GM12878 (cell line): ENCODE measurements around the gene MVB12B. TPM values are rescaled to one million over a fixed set of nuclear protein-coding genes. Genes with fewer than 3 reads are reported as not detected.

Experiments
- ATAC-seq: fragments of 200-7000 bp; cut with Tn5 transposase; 3 replicates; pipeline ENCODE4 v1.9.1; 2020; ENCODE audit warnings: mild to moderate bottlenecking, moderate library complexity
- BruUV-seq: library from RNA; stranded (reverse); fragments of 400-500 nt; replicated peaks from 2 replicates; lab custom pipeline; 2021; lab: Mats Ljungman, UMichigan
- CTCF ChIA-PET: fragments of 300-600 bp; sonication (Branson Sonifier 250); formaldehyde crosslinking; extraction: SDS; loops from one replicate; lab custom pipeline; 2021; ENCODE audit warnings: inconsistent platforms; lab: Yijun Ruan, JAX
- POLR2A ChIA-PET: fragments of 350-600 bp; formaldehyde crosslinking; extraction: SDS; loops from one replicate; lab custom pipeline; 2021; ENCODE audit warnings: inconsistent platforms; lab: Charles Lee
- RAD21 ChIA-PET: fragments of 300-600 bp; sonication (Branson Sonifier 250); formaldehyde crosslinking; loops from one replicate; lab custom pipeline; 2023; ENCODE audit warnings: antibody characterized with exemption; ENCODE audit not compliant: unreplicated experiment; lab: Charles Lee
- SMC1A ChIA-PET: fragments of 300-600 bp; sonication (Branson Sonifier 250); formaldehyde crosslinking; loops from one replicate; lab custom pipeline; 2023; ENCODE audit not compliant: unreplicated experiment, uncharacterized antibody; lab: Charles Lee
- DNase-seq: peaks from one replicate; pipeline ENCODE4 v3.0.0-alpha.2; 2011; ENCODE audit warnings: low read depth, low spot score
- FAIRE-seq: peaks from 3 replicates; lab custom pipeline; 2011; peaks lifted over from hg19 to GRCh38; lab: Jason Lieb, UNC
- H2AFZ ChIP-seq: 2 replicates; pipeline ENCODE4 v1.6.0; 2011; ENCODE audit warnings: low read depth, low read length, control low read depth; ENCODE audit not compliant: control insufficient read depth
- H3K27ac ChIP-seq: 2 replicates; pipeline ENCODE4 v1.5.1; 2011; ENCODE audit warnings: control low read depth; ENCODE audit not compliant: control insufficient read depth, insufficient read depth
- H3K27me3 ChIP-seq, 2 experiments: replicated peaks in 1 of 2; 2 replicates each; pipeline versions ENCODE4 v1.6.0 to v1.6.1; 2011; ENCODE audit warnings: low read length in 1 of 2; ENCODE audit not compliant: control insufficient read depth in 2 of 2, insufficient read depth in 2 of 2
- H3K36me3 ChIP-seq, 2 experiments: 2 replicates each; pipeline ENCODE4 v1.5.1; 2011; ENCODE audit warnings: low read length in 1 of 2; ENCODE audit not compliant: control insufficient read depth in 2 of 2, insufficient read depth in 2 of 2
- H3K4me1 ChIP-seq: 2 replicates; pipeline ENCODE4 v1.6.1; 2011; ENCODE audit warnings: mild to moderate bottlenecking, low read length, moderate library complexity, mixed read lengths; ENCODE audit not compliant: control insufficient read depth, insufficient read depth
- H3K4me2 ChIP-seq: 2 replicates; pipeline ENCODE4 v1.6.0; 2011; ENCODE audit warnings: control low read depth; ENCODE audit not compliant: control insufficient read depth, insufficient read depth
- H3K4me3 ChIP-seq: fragments of 200-600 bp; sonication (generic); 2 replicates; pipeline ENCODE4 v1.5.1; 2016
- H3K79me2 ChIP-seq: 2 replicates; pipeline ENCODE4 v1.6.0; 2011; ENCODE audit warnings: low read length; ENCODE audit not compliant: control insufficient read depth, insufficient read depth
- H3K9ac ChIP-seq: 2 replicates; pipeline ENCODE4 v1.8.0; 2011; ENCODE audit warnings: low read length, control low read depth, mixed read lengths; ENCODE audit not compliant: control insufficient read depth, insufficient read depth
- H3K9me3 ChIP-seq: replicated peaks from 3 replicates; pipeline ENCODE4 v1.5.1; 2011; ENCODE audit warnings: mild to moderate bottlenecking, low read length; ENCODE audit not compliant: control insufficient read depth, insufficient read depth
- H4K20me1 ChIP-seq: 2 replicates; pipeline ENCODE4 v1.6.0; 2011; ENCODE audit not compliant: control insufficient read depth, insufficient read depth
- JUND ChIP-seq: IDR thresholded peaks from 2 replicates; pipeline ENCODE4 v1.6.1; 2012; ENCODE audit warnings: low read depth, mild to moderate bottlenecking, low read length, improper control_type of control experiment, moderate library complexity
- LARP7 ChIP-seq: fragments of 450-650 bp; IDR thresholded peaks from 2 replicates; pipeline ENCODE4 v1.6.1; 2017; ENCODE audit warnings: mild to moderate bottlenecking
- SMARCA5 ChIP-seq: fragments of 450-650 bp; IDR thresholded peaks from 2 replicates; pipeline ENCODE4 v1.6.1; 2017; ENCODE audit warnings: mild to moderate bottlenecking
- WGBS: methylation state at CpG from one replicate; pipeline ENCODE4 v1.1.6; 2016; ENCODE audit warnings: low lambda C conversion rate; ENCODE audit not compliant: insufficient replicate concordance, insufficient coverage; ENCODE audit errors: missing lambda C conversion rate; 5-methylcytosine and 5-hydroxymethylcytosine counted together
- in situ Hi-C: fragments of 300-500 bp; cut with MboI; formaldehyde crosslinking; loops from 9 replicates; pipeline ENCODE4 v1.14.3; 2018; ENCODE audit warnings: mixed read lengths
- intact Hi-C: fragments of 100-400 bp; cut with micrococcal nuclease; formaldehyde crosslinking; loops from one replicate; pipeline ENCODE4 v1.14.2; 2022; ENCODE audit not compliant: unreplicated experiment
- polyA plus RNA-seq, 11 experiments: library from polyadenylated mRNA; depleted of rRNA in 4 of 11; unstranded in 6 of 11; stranded (reverse) in 5 of 11; fragments of >200 nt; fragmentation: Nextera tagmentation in 4 of 11; fragmentation: Illumina TruSeq in 1 of 11; extraction: Ambion mirVana in 4 of 11; extraction: Trizol in 1 of 11; gene quantifications; 1 replicate in 1 of 11; 2 replicates in 10 of 11; pipeline versions ENCODE4 v1.2.1 to v1.2.3, GENCODE V29; 2011 to 2016; ENCODE audit warnings: inconsistent platforms in 2 of 11, missing spikeins in 2 of 11, low read depth in 1 of 11
- total RNA-seq, 4 experiments: library from RNA; depleted of rRNA in 3 of 4; stranded (reverse); fragments of >200 nt in 3 of 4; fragmentation: Illumina TruSeq in 1 of 4; extraction: Trizol in 1 of 4; gene quantifications; 2 replicates each; pipeline versions ENCODE4 v1.2.1 to v1.2.3, GENCODE V29; 2013 to 2021
- TF ChIP-seq, protein P1 (sequence below): fragments of 450-650 bp; IDR thresholded peaks from 2 replicates; pipeline ENCODE4 v1.6.1; 2018; ENCODE audit warnings: borderline replicate concordance, mild to moderate bottlenecking; ENCODE audit not compliant: partially characterized antibody
- TF ChIP-seq, protein P2 (sequence below): IDR thresholded peaks from 2 replicates; pipeline ENCODE4 v1.6.1; 2012; ENCODE audit warnings: mild to moderate bottlenecking, low read depth, low read length
- TF ChIP-seq, protein P3 (sequence below): fragments of 450-650 bp; IDR thresholded peaks from 2 replicates; pipeline ENCODE4 v1.6.1; 2017; ENCODE audit warnings: mild to moderate bottlenecking, moderate library complexity
- TF ChIP-seq, protein P4 (sequence below): fragments of 450-650 bp; IDR thresholded peaks from 2 replicates; pipeline ENCODE4 v1.6.1; 2018; ENCODE audit warnings: mild to moderate bottlenecking, low read depth, moderate library complexity; ENCODE audit not compliant: partially characterized antibody

MVB12B gene
- total and polyA plus RNA-seq, 10 of the 15 experiments (the other 5 are each of a cell fraction or from before 2014, with no cell fraction given): 0.08 TPM; not detected in 9

DNA sequence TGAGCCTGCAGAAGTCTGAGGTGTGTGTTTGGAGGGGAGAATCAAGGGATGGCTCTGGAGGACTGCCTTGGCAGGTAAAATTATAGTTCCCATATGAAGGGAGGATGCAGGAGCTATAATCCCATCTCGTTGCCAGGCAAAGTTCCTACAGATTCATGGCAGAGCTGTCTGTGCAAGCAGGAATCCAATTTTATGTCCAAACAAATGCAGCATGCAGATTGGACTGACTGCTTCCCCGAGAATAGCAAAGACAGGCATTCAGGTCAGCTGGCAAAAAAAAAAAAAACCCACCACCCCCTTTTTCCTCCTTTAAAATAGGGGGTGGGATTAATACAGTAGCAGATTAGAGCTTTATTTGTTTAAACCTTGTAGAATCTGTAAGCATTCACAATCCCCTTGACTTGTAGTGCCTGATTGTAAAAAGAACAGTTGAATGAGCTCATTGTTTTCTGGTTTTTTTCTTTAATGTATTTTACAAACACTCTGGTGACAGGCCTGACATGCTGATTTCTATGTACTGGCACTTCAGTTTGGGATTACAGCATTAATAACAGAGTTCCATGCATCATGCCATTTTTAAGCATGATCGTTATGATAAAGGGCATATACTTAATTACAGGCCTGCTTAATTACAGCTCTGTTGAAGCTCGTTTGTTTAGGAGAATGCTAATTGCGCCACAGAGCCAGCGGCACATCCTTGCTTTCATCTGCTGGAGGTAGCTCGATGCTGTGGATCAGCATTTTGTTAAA is 145.7 kb downstream of the MVB12B start:
- FAIRE-seq (no peak), ATAC-seq (no peak), DNase-seq (no peak)
- intact Hi-C loops: loop anchor here (5.0 kb wide), 1 partner anchor 65 kb away; no protein-coding TSS in a partner anchor
- CTCF ChIA-PET: interaction anchor here (0.6 to 1.4 kb wide), 5 partner anchors 19 to 502 kb away, joined by 3 to 4 read pairs (median 3); no protein-coding TSS in a partner anchor
- Histone ChIP-seq H3K27ac (no peak overlapping the region), H3K79me2 (no peaks in the 10 kb centered on the region), H3K9ac (no peak overlapping the region), H3K4me2 (no peak overlapping the region), H2AFZ (no peak overlapping the region), H3K9me3 (no peaks in the 10 kb centered on the region; the same call in 2 of the 3 replicates), H3K27me3 (peaks cover 0 to 4% of the 10 kb centered on the region in 2 experiments; a peak in 2 of 4 replicates), H3K4me3 (no peak overlapping the region), H3K36me3 (no peaks in the 10 kb centered on the region), H4K20me1 (no peaks in the 10 kb centered on the region), H3K4me1 (peaks cover 15% of the 10 kb centered on the region)
- in situ Hi-C loops: loop anchor here (10.0 kb wide), 1 partner anchor 58 kb away; no protein-coding TSS in a partner anchor
- RAD21 ChIA-PET: interaction anchor here (0.7 to 1.1 kb wide), 2 partner anchors 19 to 140 kb away, joined by 4 read pairs; no protein-coding TSS in a partner anchor
- POLR2A ChIA-PET: interaction anchor here (0.7 kb wide), 1 partner anchor 1231 kb away, joined by 6 read pairs; no protein-coding TSS in a partner anchor
- WGBS: 56% methylated on average over 7 of the region's 7 CpGs
- no TSS peak for BruUV-seq
- SMC1A ChIA-PET: interaction anchor here (0.7 to 1.7 kb wide), 5 partner anchors 19 to 1065 kb away, joined by 3 to 5 read pairs (median 3); no protein-coding TSS in a partner anchor
- TF ChIP-seq LARP7: no peak
- TF ChIP-seq, protein P1, sequence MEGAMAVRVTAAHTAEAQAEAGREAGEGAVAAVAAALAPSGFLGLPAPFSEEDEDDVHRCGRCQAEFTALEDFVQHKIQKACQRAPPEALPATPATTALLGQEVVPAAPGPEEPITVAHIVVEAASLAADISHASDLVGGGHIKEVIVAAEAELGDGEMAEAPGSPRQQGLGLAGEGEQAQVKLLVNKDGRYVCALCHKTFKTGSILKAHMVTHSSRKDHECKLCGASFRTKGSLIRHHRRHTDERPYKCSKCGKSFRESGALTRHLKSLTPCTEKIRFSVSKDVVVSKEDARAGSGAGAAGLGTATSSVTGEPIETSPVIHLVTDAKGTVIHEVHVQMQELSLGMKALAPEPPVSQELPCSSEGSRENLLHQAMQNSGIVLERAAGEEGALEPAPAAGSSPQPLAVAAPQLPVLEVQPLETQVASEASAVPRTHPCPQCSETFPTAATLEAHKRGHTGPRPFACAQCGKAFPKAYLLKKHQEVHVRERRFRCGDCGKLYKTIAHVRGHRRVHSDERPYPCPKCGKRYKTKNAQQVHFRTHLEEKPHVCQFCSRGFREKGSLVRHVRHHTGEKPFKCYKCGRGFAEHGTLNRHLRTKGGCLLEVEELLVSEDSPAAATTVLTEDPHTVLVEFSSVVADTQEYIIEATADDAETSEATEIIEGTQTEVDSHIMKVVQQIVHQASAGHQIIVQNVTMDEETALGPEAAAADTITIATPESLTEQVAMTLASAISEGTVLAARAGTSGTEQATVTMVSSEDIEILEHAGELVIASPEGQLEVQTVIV: no peak
- TF ChIP-seq JUND: no peak
- TF ChIP-seq SMARCA5: no peak
- TF ChIP-seq, protein P2, sequence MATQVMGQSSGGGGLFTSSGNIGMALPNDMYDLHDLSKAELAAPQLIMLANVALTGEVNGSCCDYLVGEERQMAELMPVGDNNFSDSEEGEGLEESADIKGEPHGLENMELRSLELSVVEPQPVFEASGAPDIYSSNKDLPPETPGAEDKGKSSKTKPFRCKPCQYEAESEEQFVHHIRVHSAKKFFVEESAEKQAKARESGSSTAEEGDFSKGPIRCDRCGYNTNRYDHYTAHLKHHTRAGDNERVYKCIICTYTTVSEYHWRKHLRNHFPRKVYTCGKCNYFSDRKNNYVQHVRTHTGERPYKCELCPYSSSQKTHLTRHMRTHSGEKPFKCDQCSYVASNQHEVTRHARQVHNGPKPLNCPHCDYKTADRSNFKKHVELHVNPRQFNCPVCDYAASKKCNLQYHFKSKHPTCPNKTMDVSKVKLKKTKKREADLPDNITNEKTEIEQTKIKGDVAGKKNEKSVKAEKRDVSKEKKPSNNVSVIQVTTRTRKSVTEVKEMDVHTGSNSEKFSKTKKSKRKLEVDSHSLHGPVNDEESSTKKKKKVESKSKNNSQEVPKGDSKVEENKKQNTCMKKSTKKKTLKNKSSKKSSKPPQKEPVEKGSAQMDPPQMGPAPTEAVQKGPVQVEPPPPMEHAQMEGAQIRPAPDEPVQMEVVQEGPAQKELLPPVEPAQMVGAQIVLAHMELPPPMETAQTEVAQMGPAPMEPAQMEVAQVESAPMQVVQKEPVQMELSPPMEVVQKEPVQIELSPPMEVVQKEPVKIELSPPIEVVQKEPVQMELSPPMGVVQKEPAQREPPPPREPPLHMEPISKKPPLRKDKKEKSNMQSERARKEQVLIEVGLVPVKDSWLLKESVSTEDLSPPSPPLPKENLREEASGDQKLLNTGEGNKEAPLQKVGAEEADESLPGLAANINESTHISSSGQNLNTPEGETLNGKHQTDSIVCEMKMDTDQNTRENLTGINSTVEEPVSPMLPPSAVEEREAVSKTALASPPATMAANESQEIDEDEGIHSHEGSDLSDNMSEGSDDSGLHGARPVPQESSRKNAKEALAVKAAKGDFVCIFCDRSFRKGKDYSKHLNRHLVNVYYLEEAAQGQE: no peak
- TF ChIP-seq, protein P3, sequence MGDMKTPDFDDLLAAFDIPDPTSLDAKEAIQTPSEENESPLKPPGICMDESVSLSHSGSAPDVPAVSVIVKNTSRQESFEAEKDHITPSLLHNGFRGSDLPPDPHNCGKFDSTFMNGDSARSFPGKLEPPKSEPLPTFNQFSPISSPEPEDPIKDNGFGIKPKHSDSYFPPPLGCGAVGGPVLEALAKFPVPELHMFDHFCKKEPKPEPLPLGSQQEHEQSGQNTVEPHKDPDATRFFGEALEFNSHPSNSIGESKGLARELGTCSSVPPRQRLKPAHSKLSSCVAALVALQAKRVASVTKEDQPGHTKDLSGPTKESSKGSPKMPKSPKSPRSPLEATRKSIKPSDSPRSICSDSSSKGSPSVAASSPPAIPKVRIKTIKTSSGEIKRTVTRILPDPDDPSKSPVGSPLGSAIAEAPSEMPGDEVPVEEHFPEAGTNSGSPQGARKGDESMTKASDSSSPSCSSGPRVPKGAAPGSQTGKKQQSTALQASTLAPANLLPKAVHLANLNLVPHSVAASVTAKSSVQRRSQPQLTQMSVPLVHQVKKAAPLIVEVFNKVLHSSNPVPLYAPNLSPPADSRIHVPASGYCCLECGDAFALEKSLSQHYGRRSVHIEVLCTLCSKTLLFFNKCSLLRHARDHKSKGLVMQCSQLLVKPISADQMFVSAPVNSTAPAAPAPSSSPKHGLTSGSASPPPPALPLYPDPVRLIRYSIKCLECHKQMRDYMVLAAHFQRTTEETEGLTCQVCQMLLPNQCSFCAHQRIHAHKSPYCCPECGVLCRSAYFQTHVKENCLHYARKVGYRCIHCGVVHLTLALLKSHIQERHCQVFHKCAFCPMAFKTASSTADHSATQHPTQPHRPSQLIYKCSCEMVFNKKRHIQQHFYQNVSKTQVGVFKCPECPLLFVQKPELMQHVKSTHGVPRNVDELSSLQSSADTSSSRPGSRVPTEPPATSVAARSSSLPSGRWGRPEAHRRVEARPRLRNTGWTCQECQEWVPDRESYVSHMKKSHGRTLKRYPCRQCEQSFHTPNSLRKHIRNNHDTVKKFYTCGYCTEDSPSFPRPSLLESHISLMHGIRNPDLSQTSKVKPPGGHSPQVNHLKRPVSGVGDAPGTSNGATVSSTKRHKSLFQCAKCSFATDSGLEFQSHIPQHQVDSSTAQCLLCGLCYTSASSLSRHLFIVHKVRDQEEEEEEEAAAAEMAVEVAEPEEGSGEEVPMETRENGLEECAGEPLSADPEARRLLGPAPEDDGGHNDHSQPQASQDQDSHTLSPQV: no peak
- TF ChIP-seq, protein P4, sequence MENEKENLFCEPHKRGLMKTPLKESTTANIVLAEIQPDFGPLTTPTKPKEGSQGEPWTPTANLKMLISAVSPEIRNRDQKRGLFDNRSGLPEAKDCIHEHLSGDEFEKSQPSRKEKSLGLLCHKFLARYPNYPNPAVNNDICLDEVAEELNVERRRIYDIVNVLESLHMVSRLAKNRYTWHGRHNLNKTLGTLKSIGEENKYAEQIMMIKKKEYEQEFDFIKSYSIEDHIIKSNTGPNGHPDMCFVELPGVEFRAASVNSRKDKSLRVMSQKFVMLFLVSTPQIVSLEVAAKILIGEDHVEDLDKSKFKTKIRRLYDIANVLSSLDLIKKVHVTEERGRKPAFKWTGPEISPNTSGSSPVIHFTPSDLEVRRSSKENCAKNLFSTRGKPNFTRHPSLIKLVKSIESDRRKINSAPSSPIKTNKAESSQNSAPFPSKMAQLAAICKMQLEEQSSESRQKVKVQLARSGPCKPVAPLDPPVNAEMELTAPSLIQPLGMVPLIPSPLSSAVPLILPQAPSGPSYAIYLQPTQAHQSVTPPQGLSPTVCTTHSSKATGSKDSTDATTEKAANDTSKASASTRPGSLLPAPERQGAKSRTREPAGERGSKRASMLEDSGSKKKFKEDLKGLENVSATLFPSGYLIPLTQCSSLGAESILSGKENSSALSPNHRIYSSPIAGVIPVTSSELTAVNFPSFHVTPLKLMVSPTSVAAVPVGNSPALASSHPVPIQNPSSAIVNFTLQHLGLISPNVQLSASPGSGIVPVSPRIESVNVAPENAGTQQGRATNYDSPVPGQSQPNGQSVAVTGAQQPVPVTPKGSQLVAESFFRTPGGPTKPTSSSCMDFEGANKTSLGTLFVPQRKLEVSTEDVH: no peak
